A673 (cell line): ENCODE results near the gene AQP3. TPM values are rescaled to one million over a fixed set of nuclear protein-coding genes. Genes with fewer than 3 reads are reported as not detected.
"Not testable (repeated sequence)": the region's sequence is repeated elsewhere in the genome, so short reads cannot be mapped to it uniquely, and the experiment has no call there.

Source experiments
- Bru-seq: library from RNA; stranded (reverse); fragments of 400-500 nt; gene quantifications from one replicate; lab custom pipeline; 2021; lab: Mats Ljungman, UMichigan
- BruChase-seq, 2 experiments: library from RNA; stranded (reverse); fragments of 400-500 nt; gene quantifications; one replicate each; lab custom pipeline; 2021; lab: Mats Ljungman, UMichigan
- BruUV-seq: library from RNA; stranded (reverse); fragments of 400-500 nt; replicated peaks from 2 replicates; lab custom pipeline; 2021; lab: Mats Ljungman, UMichigan
- CTCF ChIA-PET: fragments of 300-600 bp; sonication (Branson Sonifier 250); formaldehyde crosslinking; loops from one replicate; lab custom pipeline; 2022; ENCODE audit warnings: antibody characterized with exemption; lab: Charles Lee
- POLR2A ChIA-PET: fragments of 300-600 bp; sonication (Branson Sonifier 250); formaldehyde crosslinking; loops from one replicate; lab custom pipeline; 2022; ENCODE audit warnings: antibody characterized with exemption; ENCODE audit not compliant: low non-redundant PET; lab: Charles Lee
- DNase-seq: peaks from one replicate; pipeline ENCODE4 v3.0.0-alpha.2; 2015; ENCODE audit warnings: low spot score
- H3K27ac ChIP-seq: fragments of 200-600 bp; sonication (generic); 2 replicates; pipeline ENCODE4 v1.5.1; 2016; ENCODE audit warnings: mixed run types, low read depth, mild to moderate bottlenecking, mixed read lengths, antibody characterized with exemption, low read length; ENCODE audit not compliant: poor library complexity, severe bottlenecking
- H3K27me3 ChIP-seq: fragments of 200-600 bp; sonication (generic); replicated peaks from 2 replicates; pipeline ENCODE4 v1.6.1; 2017; ENCODE audit warnings: mixed run types, low read depth, mild to moderate bottlenecking, mixed read lengths, antibody characterized with exemption, low read length; ENCODE audit not compliant: insufficient read depth, poor library complexity
- H3K36me3 ChIP-seq: fragments of 200-600 bp; sonication (generic); 2 replicates; pipeline ENCODE4 v1.6.1; 2016; ENCODE audit warnings: mixed run types, mild to moderate bottlenecking, mixed read lengths, antibody characterized with exemption, low read length; ENCODE audit not compliant: insufficient read depth, poor library complexity, severe bottlenecking
- H3K4me1 ChIP-seq: fragments of 200-600 bp; sonication (generic); 2 replicates; pipeline ENCODE4 v1.6.1; 2017; ENCODE audit warnings: mixed run types, mild to moderate bottlenecking, mixed read lengths, antibody characterized with exemption, low read length; ENCODE audit not compliant: insufficient read depth, poor library complexity, severe bottlenecking
- H3K4me3 ChIP-seq: fragments of 200-600 bp; sonication (generic); 2 replicates; pipeline ENCODE4 v1.5.1; 2016; ENCODE audit warnings: low read depth, mixed run types, mild to moderate bottlenecking, mixed read lengths, low read length; ENCODE audit not compliant: poor library complexity, severe bottlenecking
- H3K9me3 ChIP-seq: fragments of 200-600 bp; sonication (generic); 2 replicates; pipeline ENCODE4 v1.6.1; 2016; ENCODE audit warnings: mixed run types, low read depth, mild to moderate bottlenecking, mixed read lengths, antibody characterized with exemption, low read length; ENCODE audit not compliant: poor library complexity, severe bottlenecking
- EZH2 ChIP-seq: fragments of 200-600 bp; sonication (generic); IDR thresholded peaks from 2 replicates; pipeline ENCODE4 v1.6.1; 2017; ENCODE audit warnings: borderline replicate concordance, low read depth, mild to moderate bottlenecking, mixed read lengths, antibody characterized with exemption, low read length; ENCODE audit not compliant: poor library complexity, severe bottlenecking
- intact Hi-C: fragments of 100-400 bp; cut with micrococcal nuclease; formaldehyde crosslinking; loops from one replicate; pipeline ENCODE4 v1.10.0; 2022; ENCODE audit not compliant: unreplicated experiment
- long read RNA-seq: library from polyadenylated mRNA; stranded (forward); transcript quantifications from one replicate; pipeline ENCODE4 v2.0.0, GENCODE V29; 2022
- total RNA-seq: library from RNA; stranded (reverse); gene quantifications from 2 replicates; pipeline ENCODE4 v1.2.3, GENCODE V29; 2021
- TF ChIP-seq, protein P1 (sequence below): fragments of 300-800, 200-600 bp; sonication (generic); conservative IDR thresholded peaks from 2 replicates; pipeline ENCODE4 v1.5.1; 2017; ENCODE audit warnings: low read depth, mild to moderate bottlenecking, antibody characterized with exemption, low read length, moderate library complexity, mixed read lengths

AQP3 gene
- total RNA-seq (0.37 and 0.43 TPM in 2 replicates), Bru-seq, nascent RNA (not detected), BruChase-seq, experiment 1, labeled RNA remaining after a 2-hour chase (percentile 18 among the genes with signal in this experiment), BruChase-seq, experiment 2, labeled RNA remaining after a 6-hour chase (percentile 10 among the genes with signal in this experiment)
- long read RNA-seq: 0 reads

DNA sequence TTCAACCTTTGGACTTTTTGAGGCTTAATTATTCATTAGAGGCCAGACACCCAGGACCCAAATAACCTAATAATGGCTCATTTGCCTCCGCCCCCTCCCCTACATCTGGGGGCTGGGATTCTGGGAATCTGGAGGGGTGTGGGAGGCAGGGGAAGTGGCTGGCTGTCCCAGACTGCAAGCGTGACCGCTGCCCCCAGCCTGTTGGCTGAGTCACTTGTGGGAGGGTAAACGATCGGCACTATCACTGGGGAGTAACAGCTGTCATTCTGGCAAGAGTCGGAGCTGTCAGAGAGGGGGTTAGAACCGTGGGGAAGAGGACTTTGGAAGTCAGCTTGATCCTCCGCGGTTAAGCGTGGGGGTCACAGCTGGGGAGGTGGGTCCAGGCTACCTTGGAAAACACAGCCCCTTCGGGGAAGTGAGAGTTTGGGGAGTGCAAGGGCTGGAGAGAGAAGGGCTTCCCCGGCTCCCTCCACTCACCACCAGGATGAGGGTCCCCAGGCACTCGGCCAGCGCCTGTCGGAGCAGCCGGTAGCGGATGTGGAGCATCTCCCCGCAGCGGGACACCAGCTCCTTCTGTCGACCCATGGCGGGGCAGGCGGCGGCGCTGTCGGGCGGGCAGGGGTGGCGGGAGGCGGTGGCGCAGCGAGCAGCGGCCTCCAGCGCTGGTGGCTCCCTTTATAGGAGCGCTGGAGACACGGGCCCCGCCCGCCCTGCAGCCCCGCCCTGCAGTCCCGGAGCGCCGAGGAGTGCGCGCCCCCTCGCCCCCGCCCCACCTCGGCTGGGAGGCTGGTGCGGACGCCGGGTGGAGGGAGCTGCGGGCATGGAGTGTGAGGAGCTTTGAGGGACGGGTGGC lies at the start of gene AQP3:
AQP3 (minus strand) TSS at position 648 of the 853 bp plus-strand sequence; CDS start at position 585, 63 bp downstream.
- ChIA-PET POLR2A (no interaction called here), CTCF (interaction anchor here (0.7 to 2.2 kb wide), 3 partner anchors 19 to 27 kb away, joined by 4 to 6 read pairs (median 5); partner anchors contain the start of gene NOL6)
- Histone ChIP-seq H3K4me1 (peaks cover 5% of the 10 kb centered on the region), H3K27ac (no peak within 1 kb of the TSS), H3K4me3 (peak within 1 kb of the TSS; percentile 39), H3K27me3 (no peaks in the 10 kb centered on the region), H3K36me3 (no peaks in the 10 kb centered on the region), H3K9me3 (no peaks in the 10 kb centered on the region)
- intact Hi-C loops: no loop called here
- DNase-seq: peak; percentile 75
- BruUV-seq: no TSS peak
- no peak for TF ChIP-seq EZH2
- TF ChIP-seq, protein P1, sequence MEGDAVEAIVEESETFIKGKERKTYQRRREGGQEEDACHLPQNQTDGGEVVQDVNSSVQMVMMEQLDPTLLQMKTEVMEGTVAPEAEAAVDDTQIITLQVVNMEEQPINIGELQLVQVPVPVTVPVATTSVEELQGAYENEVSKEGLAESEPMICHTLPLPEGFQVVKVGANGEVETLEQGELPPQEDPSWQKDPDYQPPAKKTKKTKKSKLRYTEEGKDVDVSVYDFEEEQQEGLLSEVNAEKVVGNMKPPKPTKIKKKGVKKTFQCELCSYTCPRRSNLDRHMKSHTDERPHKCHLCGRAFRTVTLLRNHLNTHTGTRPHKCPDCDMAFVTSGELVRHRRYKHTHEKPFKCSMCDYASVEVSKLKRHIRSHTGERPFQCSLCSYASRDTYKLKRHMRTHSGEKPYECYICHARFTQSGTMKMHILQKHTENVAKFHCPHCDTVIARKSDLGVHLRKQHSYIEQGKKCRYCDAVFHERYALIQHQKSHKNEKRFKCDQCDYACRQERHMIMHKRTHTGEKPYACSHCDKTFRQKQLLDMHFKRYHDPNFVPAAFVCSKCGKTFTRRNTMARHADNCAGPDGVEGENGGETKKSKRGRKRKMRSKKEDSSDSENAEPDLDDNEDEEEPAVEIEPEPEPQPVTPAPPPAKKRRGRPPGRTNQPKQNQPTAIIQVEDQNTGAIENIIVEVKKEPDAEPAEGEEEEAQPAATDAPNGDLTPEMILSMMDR: peak; percentile 49

DNA sequence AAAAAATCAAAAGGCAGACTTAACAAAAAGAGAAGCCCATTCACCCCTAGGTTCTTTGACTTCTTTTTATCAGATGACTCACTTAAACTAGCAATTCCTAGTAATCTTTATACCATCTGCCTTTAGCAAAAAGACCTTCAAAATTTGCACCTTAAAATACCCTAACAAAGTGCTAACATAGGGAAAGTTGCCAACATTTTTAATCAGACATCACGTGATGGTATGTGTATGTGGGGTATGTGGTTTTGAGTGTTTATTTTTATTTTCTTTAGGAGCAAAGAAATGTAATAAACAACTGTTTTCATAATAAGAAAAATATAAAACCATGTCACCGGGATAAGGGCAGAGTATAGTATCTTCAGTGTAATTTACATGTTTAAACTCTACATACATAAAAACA lies 46.4 kb upstream of the AQP3 start:
- not testable (repeated sequence) for H3K9me3 ChIP-seq, BruUV-seq, DNase-seq

DNA sequence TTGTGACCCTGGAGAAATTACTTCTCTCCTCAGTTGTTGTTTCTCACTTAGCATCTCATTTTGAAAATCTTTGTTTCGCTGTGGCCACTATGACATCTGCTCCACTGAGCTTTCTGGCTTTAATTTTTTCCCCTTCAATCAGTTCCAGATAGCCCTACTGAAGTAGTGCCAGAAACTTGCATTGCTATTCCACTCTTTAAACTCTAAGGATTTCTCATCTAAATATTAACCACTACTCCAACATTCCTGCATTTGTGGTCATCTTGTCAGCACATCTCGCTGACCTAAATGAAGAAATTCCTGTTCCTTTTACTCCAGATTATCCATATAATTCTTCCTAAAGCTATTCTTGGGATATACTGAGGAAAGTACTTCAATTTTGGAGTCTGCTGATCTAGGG lies 41.7 kb upstream of the AQP3 start:
- POLR2A ChIA-PET: no interaction called here
- intact Hi-C loops: no loop called here

More for the DNA sequence above, 46.4 kb upstream of the AQP3 start:
- H3K27ac ChIP-seq, intact Hi-C loops, H3K27me3 ChIP-seq, H3K4me3 ChIP-seq, CTCF ChIA-PET, POLR2A ChIA-PET, H3K4me1 ChIP-seq, H3K36me3 ChIP-seq: not testable (repeated sequence)

DNA sequence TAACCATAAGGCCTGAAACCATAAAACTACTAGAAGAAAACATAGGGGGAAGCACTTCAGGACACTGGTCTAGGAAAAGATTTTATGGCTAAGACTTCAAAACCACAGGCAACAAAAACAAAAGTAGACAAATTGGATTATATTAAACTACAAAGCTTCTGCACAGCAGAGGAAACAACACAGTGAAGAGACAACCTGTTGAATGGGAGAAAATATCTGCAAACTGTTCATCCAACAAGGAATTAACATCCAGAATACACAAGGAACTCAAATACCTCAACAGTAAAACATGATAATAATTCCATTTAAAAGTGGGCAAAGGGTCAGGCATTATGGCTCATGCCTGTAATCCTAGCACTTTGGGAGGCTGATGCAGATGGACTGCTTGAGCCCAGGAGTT lies 37.9 kb upstream of the AQP3 start:
- H3K27ac ChIP-seq, intact Hi-C loops, H3K9me3 ChIP-seq, POLR2A ChIA-PET, DNase-seq, BruUV-seq, H3K27me3 ChIP-seq, CTCF ChIA-PET, H3K4me3 ChIP-seq, H3K4me1 ChIP-seq, H3K36me3 ChIP-seq: not testable (repeated sequence)

More for the DNA sequence above, 41.7 kb upstream of the AQP3 start:
- CTCF ChIA-PET: no interaction called here
- TF ChIP-seq, protein P1: no peak
- no peak for TF ChIP-seq EZH2
- H3K4me3 ChIP-seq: no peak overlapping the region
- H3K36me3 ChIP-seq: no peaks in the 10 kb centered on the region
- no peaks in the 10 kb centered on the region for H3K4me1 ChIP-seq
- no TSS peak for BruUV-seq
- H3K27ac ChIP-seq: no peak overlapping the region
- no peaks in the 10 kb centered on the region for H3K27me3 ChIP-seq
- H3K9me3 ChIP-seq: no peaks in the 10 kb centered on the region
- no peak for DNase-seq
